Ishikawa (cell line): ENCODE results near the gene PHLDB2.

Experiments used
- CEBPB ChIP-seq: IDR thresholded peaks from 2 replicates; pipeline ENCODE4 v1.6.1; 2012
- CREB1 ChIP-seq: IDR thresholded peaks from 2 replicates; pipeline ENCODE4 v1.6.1; 2012; ENCODE audit warnings: low read depth
- EGR1 ChIP-seq: IDR thresholded peaks from 2 replicates; pipeline ENCODE4 v1.6.1; 2012
- EP300 ChIP-seq: IDR thresholded peaks from 2 replicates; pipeline ENCODE4 v1.6.1; 2012; ENCODE audit warnings: borderline replicate concordance
- FOXM1 ChIP-seq: IDR thresholded peaks from 2 replicates; pipeline ENCODE4 v1.6.1; 2012; ENCODE audit warnings: low read depth, borderline replicate concordance
- NFIC ChIP-seq: IDR thresholded peaks from 2 replicates; pipeline ENCODE4 v1.6.1; 2012
- TAF1 ChIP-seq: IDR thresholded peaks from 2 replicates; pipeline ENCODE4 v1.6.1; 2012; ENCODE audit warnings: low read depth, mild to moderate bottlenecking
- TCF12 ChIP-seq: IDR thresholded peaks from 2 replicates; pipeline ENCODE4 v1.6.1; 2012; ENCODE audit warnings: low read depth
- TEAD4 ChIP-seq: IDR thresholded peaks from 2 replicates; pipeline ENCODE4 v1.6.1; 2012
- ZBTB7A ChIP-seq: IDR thresholded peaks from 2 replicates; pipeline ENCODE4 v1.6.1; 2012; ENCODE audit warnings: low read depth
- TF ChIP-seq, protein P1 (sequence below): IDR thresholded peaks from 2 replicates; pipeline ENCODE4 v1.6.1; 2012
- TF ChIP-seq, protein P2 (sequence below): IDR thresholded peaks from 2 replicates; pipeline ENCODE4 v1.6.1; 2012; ENCODE audit warnings: low read depth, mild to moderate bottlenecking

DNA sequence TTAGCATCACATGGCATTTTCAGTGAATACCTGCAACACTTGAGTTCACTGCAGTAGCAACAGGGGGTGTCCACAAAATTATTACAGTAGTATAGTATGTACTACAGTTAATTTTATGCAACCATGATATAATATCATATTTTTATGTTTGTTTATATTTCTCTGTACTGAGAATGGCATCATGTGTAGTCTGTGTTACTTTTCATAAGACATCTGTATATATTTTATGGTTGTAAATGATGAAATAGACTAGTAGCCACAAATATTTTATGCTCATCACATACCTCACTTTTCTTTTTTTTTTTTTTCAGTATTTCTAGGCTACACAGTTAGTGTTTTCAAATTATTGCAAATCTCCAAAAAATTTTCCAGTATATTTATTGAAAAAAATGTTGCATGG is 22.4 kb downstream of the PHLDB2 start:
- no peak for TF ChIP-seq TCF12
- no peak for TF ChIP-seq FOXM1
- no peak for TF ChIP-seq CEBPB
- no peak for TF ChIP-seq NFIC
- no peak for TF ChIP-seq ZBTB7A
- TF ChIP-seq TAF1 = no peak
- no peak for TF ChIP-seq EP300
- no peak for TF ChIP-seq EGR1
- TF ChIP-seq, protein P1, sequence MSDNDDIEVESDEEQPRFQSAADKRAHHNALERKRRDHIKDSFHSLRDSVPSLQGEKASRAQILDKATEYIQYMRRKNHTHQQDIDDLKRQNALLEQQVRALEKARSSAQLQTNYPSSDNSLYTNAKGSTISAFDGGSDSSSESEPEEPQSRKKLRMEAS = no peak
- no peak for TF ChIP-seq CREB1
- TF ChIP-seq, protein P2, sequence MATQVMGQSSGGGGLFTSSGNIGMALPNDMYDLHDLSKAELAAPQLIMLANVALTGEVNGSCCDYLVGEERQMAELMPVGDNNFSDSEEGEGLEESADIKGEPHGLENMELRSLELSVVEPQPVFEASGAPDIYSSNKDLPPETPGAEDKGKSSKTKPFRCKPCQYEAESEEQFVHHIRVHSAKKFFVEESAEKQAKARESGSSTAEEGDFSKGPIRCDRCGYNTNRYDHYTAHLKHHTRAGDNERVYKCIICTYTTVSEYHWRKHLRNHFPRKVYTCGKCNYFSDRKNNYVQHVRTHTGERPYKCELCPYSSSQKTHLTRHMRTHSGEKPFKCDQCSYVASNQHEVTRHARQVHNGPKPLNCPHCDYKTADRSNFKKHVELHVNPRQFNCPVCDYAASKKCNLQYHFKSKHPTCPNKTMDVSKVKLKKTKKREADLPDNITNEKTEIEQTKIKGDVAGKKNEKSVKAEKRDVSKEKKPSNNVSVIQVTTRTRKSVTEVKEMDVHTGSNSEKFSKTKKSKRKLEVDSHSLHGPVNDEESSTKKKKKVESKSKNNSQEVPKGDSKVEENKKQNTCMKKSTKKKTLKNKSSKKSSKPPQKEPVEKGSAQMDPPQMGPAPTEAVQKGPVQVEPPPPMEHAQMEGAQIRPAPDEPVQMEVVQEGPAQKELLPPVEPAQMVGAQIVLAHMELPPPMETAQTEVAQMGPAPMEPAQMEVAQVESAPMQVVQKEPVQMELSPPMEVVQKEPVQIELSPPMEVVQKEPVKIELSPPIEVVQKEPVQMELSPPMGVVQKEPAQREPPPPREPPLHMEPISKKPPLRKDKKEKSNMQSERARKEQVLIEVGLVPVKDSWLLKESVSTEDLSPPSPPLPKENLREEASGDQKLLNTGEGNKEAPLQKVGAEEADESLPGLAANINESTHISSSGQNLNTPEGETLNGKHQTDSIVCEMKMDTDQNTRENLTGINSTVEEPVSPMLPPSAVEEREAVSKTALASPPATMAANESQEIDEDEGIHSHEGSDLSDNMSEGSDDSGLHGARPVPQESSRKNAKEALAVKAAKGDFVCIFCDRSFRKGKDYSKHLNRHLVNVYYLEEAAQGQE = no peak
- no peak for TF ChIP-seq TEAD4
